Endothelial cell of umbilical vein (primary cell): ENCODE data around the gene TMEM220. TPM values are rescaled to one million over a fixed set of nuclear protein-coding genes. Genes with fewer than 3 reads are reported as not detected.

ENCODE experiments used
- BruUV-seq: library from RNA; stranded (reverse); fragments of 400-500 nt; replicated peaks from 2 replicates; lab custom pipeline; 2021; lab: Mats Ljungman, UMichigan
- CTCF ChIA-PET: fragments of 300-600, 350-600 bp; sonication (Branson Sonifier 250); formaldehyde crosslinking; loops from one replicate; lab custom pipeline; 2021; ENCODE audit warnings: antibody characterized with exemption, inconsistent platforms; lab: Charles Lee
- POLR2A ChIA-PET: fragments of 300-600, 350-600 bp; sonication (Branson Sonifier 250); formaldehyde crosslinking; loops from one replicate; lab custom pipeline; 2021; ENCODE audit warnings: antibody characterized with exemption, inconsistent platforms; lab: Charles Lee
- DNase-seq: peaks from one replicate; pipeline ENCODE4 v3.0.0-alpha.2; 2011; ENCODE audit warnings: low read depth, low spot score
- FAIRE-seq: peaks from 2 replicates; lab custom pipeline; 2011; peaks lifted over from hg19 to GRCh38; lab: Jason Lieb, UNC
- H2AFZ ChIP-seq: 2 replicates; pipeline ENCODE4 v1.6.0; 2012; ENCODE audit warnings: low read depth, low read length, control low read depth, inconsistent platforms
- H3K27ac ChIP-seq: 2 replicates; pipeline ENCODE4 v1.5.1; 2011; ENCODE audit warnings: low read depth, mild to moderate bottlenecking, control low read depth, low read length, moderate library complexity; ENCODE audit not compliant: insufficient read depth
- H3K27me3 ChIP-seq, 2 experiments: 2 replicates each; pipeline versions ENCODE4 v1.6.0 to v1.6.1; 2011; ENCODE audit warnings: low read length in 2 of 2, mixed read lengths in 1 of 2; ENCODE audit not compliant: control insufficient read depth in 2 of 2, insufficient read depth in 2 of 2
- H3K36me3 ChIP-seq, 2 experiments: 2 replicates in 1 of 2; 3 replicates in 1 of 2; pipeline ENCODE4 v1.5.1; 2011; ENCODE audit warnings: low read length in 2 of 2, mild to moderate bottlenecking in 1 of 2, moderate library complexity in 1 of 2; ENCODE audit not compliant: control insufficient read depth in 2 of 2, insufficient read depth in 2 of 2; ENCODE audit errors: extremely low read depth in 1 of 2
- H3K4me1 ChIP-seq: 3 replicates; pipeline ENCODE4 v1.5.1; 2011; ENCODE audit warnings: mild to moderate bottlenecking, low read length; ENCODE audit not compliant: control insufficient read depth, insufficient read depth; ENCODE audit errors: extremely low read depth
- H3K4me2 ChIP-seq: 2 replicates; pipeline ENCODE4 v1.6.1; 2011; ENCODE audit warnings: low read length, control low read depth, mixed read lengths; ENCODE audit not compliant: insufficient read depth
- H3K4me3 ChIP-seq, 3 experiments: fragments of 200-600 bp in 1 of 3; sonication (generic), shearing (Covaris generic) in 1 of 3; replicated peaks in 1 of 3; 2 replicates each; pipeline ENCODE4 v1.5.1; 2011 to 2016; ENCODE audit warnings: control low read depth in 3 of 3, low read length in 3 of 3, mild to moderate bottlenecking in 2 of 3, inconsistent platforms in 1 of 3, low read depth in 1 of 3, moderate library complexity in 1 of 3; ENCODE audit not compliant: insufficient read depth in 1 of 3
- H3K79me2 ChIP-seq: 2 replicates; pipeline ENCODE4 v1.6.0; 2012; ENCODE audit warnings: low read length, inconsistent platforms; ENCODE audit not compliant: control insufficient read depth, insufficient read depth
- H3K9ac ChIP-seq: replicated peaks from 2 replicates; pipeline ENCODE3; 2011; ENCODE audit warnings: low read length, control low read depth; ENCODE audit not compliant: insufficient read depth; ENCODE audit errors: extremely low read depth
- H3K9me1 ChIP-seq: replicated peaks from 3 replicates; pipeline ENCODE4 v1.6.0; 2011; ENCODE audit warnings: mild to moderate bottlenecking, low read length; ENCODE audit not compliant: control insufficient read depth, insufficient read depth; ENCODE audit errors: extremely low read depth
- H3K9me3 ChIP-seq: replicated peaks from 2 replicates; pipeline ENCODE4 v1.5.1; 2012; ENCODE audit warnings: low read length, inconsistent platforms; ENCODE audit not compliant: control insufficient read depth, insufficient read depth
- H4K20me1 ChIP-seq: replicated peaks from 2 replicates; pipeline ENCODE3; 2011; ENCODE audit warnings: mild to moderate bottlenecking, low read length; ENCODE audit not compliant: control insufficient read depth, insufficient read depth; ENCODE audit errors: extremely low read depth
- GATA2 ChIP-seq: IDR thresholded peaks from 2 replicates; pipeline ENCODE4 v1.7.0; 2011; ENCODE audit warnings: low read depth, mild to moderate bottlenecking, moderate library complexity, mixed read lengths, low read length; ENCODE audit not compliant: insufficient read length, insufficient read depth
- JUN ChIP-seq: IDR thresholded peaks from 2 replicates; pipeline ENCODE4 v1.6.1; 2011; ENCODE audit warnings: borderline replicate concordance, low read depth; ENCODE audit not compliant: insufficient read length, insufficient read depth
- POLR2A ChIP-seq: IDR thresholded peaks from 2 replicates; pipeline ENCODE4 v1.6.1; 2012; ENCODE audit warnings: low read depth, mild to moderate bottlenecking, control low read depth, low read length
- dilution Hi-C: fragments of 300-500 bp; cut with MboI; formaldehyde crosslinking; loops from one replicate; pipeline ENCODE4 v1.15.0; 2019; ENCODE audit warnings: low sequenced_read_pairs; ENCODE audit not compliant: extremely low pct_ligation_motif_present
- intact Hi-C: fragments of 100-400 bp; cut with micrococcal nuclease; formaldehyde crosslinking; loops from one replicate; pipeline ENCODE4 v1.10.0; 2022
- polyA plus RNA-seq, 4 experiments: library from polyadenylated mRNA; depleted of rRNA in 3 of 4; stranded (reverse) in 3 of 4; unstranded in 1 of 4; fragments of >200 nt; gene quantifications; 2 replicates each; pipeline versions ENCODE4 v1.2.1 to v1.2.3, GENCODE V29; 2011 to 2012; ENCODE audit warnings: missing spikeins in 1 of 4
- total RNA-seq: library from RNA; stranded (reverse); gene quantifications from 2 replicates; pipeline ENCODE4 v1.2.3, GENCODE V29; 2021
- TF ChIP-seq, protein P1 (sequence below): IDR thresholded peaks from 2 replicates; pipeline ENCODE4 v1.6.1; 2011; ENCODE audit not compliant: insufficient read depth, insufficient read length

TMEM220 gene
- total and polyA plus RNA-seq, 2 donors (not counting 3 experiments of a cell fraction or from before 2014, with no cell fraction given): 3.6 to 11.2 TPM

GRCh38 chr17:10756619-10757018 lies 26.8 kb upstream of the TMEM220 start:
- intact Hi-C loops (no loop called here), dilution Hi-C loops (no loop called here)
- no peak for FAIRE-seq
- no peaks in the 10 kb centered on the region for H3K79me2 ChIP-seq
- no TSS peak for BruUV-seq
- ChIA-PET CTCF (no interaction called here), POLR2A (no interaction called here)
- no peak overlapping the region for H3K4me3 ChIP-seq
- no peak overlapping the region for H3K9ac ChIP-seq
- no peaks in the 10 kb centered on the region for H3K4me1 ChIP-seq
- H4K20me1 ChIP-seq: no peaks in the 10 kb centered on the region
- H3K27ac ChIP-seq: no peak overlapping the region
- no peak for TF ChIP-seq GATA2
- H3K9me1 ChIP-seq: no peaks in the 10 kb centered on the region
- no peaks in the 10 kb centered on the region for H3K36me3 ChIP-seq
- no peak overlapping the region for H3K4me2 ChIP-seq
- no peaks in the 10 kb centered on the region for H3K9me3 ChIP-seq
- DNase-seq: no peak
- H2AFZ ChIP-seq: no peak overlapping the region
- no peaks in the 10 kb centered on the region for H3K27me3 ChIP-seq

- Histone ChIP-seq H3K36me3 (no peaks in the 10 kb centered on the region), H3K4me2 (no peak overlapping the region), H3K9me3 (no peaks in the 10 kb centered on the region), H3K27ac (no peak overlapping the region), H2AFZ (no peak overlapping the region), H4K20me1 (no peaks in the 10 kb centered on the region), H3K4me1 (no peaks in the 10 kb centered on the region), H3K4me3 (no peak overlapping the region), H3K79me2 (no peaks in the 10 kb centered on the region), H3K27me3 (no peaks in the 10 kb centered on the region), H3K9ac (no peak overlapping the region), H3K9me1 (no peaks in the 10 kb centered on the region)
- no peak for DNase-seq
- dilution Hi-C loops (no loop called here), intact Hi-C loops (no loop called here)
- CTCF ChIA-PET: no interaction called here
- no peak for TF ChIP-seq JUN
- no peak for TF ChIP-seq GATA2
- no peak for TF ChIP-seq POLR2A
- TF ChIP-seq, protein P1, sequence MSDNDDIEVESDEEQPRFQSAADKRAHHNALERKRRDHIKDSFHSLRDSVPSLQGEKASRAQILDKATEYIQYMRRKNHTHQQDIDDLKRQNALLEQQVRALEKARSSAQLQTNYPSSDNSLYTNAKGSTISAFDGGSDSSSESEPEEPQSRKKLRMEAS: no peak
- POLR2A ChIA-PET: no interaction called here
- no TSS peak for BruUV-seq
- FAIRE-seq: no peak
Observed at GRCh38 chr17:10756185-10756584, 26.4 kb upstream of the TMEM220 start.
